H1 (cell line): Measurements from ENCODE around the gene KLF6. TPM values are rescaled to one million over a fixed set of nuclear protein-coding genes. Genes with fewer than 3 reads are reported as not detected.

ENCODE experiments used
- CREB1 ChIP-seq: IDR thresholded peaks from 2 replicates; pipeline ENCODE4 v1.6.1; 2012; ENCODE audit warnings: inconsistent platforms
- KDM1A ChIP-seq: fragments of 200-600, 300-600 bp; sonication (generic); IDR thresholded peaks from 2 replicates; pipeline ENCODE4 v1.7.1; 2016; ENCODE audit warnings: mild to moderate bottlenecking, low read length, borderline replicate concordance
- KDM4A ChIP-seq: IDR thresholded peaks from one replicate; pipeline ENCODE4 v1.7.1; 2012; ENCODE audit warnings: low read depth, mild to moderate bottlenecking, moderate library complexity, low read length, inconsistent platforms; ENCODE audit not compliant: severe bottlenecking
- RBBP5 ChIP-seq: IDR thresholded peaks from 2 replicates; pipeline ENCODE4 v1.7.1; 2012; ENCODE audit warnings: low read depth, mild to moderate bottlenecking, inconsistent platforms, low read length, moderate library complexity, borderline replicate concordance
- SUZ12 ChIP-seq: fragments of 200-600 bp; sonication (generic); IDR thresholded peaks from 2 replicates; pipeline ENCODE4 v1.6.1; 2012; ENCODE audit warnings: mild to moderate bottlenecking, inconsistent platforms, low read length, moderate library complexity, mixed read lengths
- TAF1 ChIP-seq: IDR thresholded peaks from 2 replicates; pipeline ENCODE4 v1.6.1; 2011; ENCODE audit warnings: mild to moderate bottlenecking, low read depth, low read length
- TAF7 ChIP-seq: optimal IDR thresholded peaks from 2 replicates; pipeline ENCODE3; 2011; ENCODE audit warnings: low read depth, mild to moderate bottlenecking, inconsistent platforms, low read length, moderate library complexity, borderline replicate concordance
- polyA plus RNA-seq, 7 experiments: library from polyadenylated mRNA; depleted of rRNA in 3 of 7; stranded (reverse) in 5 of 7; unstranded in 2 of 7; fragments of >200 nt in 5 of 7; fragments of 200-250 nt in 2 of 7; gene quantifications; 1 replicate in 5 of 7; 2 replicates in 1 of 7; 4 replicates in 1 of 7; pipeline versions ENCODE4 v1.2.1 to v1.2.3, GENCODE V29; 2011 to 2013; ENCODE audit warnings: missing spikeins in 2 of 7, mixed read lengths in 2 of 7
- total RNA-seq: library from RNA; stranded (reverse); fragmentation: NEBNext Ultra II Directional; extraction: Animal tissue kit (Norgen Biotek cat#: 25700); gene quantifications from 2 replicates; pipeline ENCODE4 v1.2.1, GENCODE V29; 2021
- TF ChIP-seq, protein P1 (sequence below): fragments of 300-600 bp; sonication (generic); IDR thresholded peaks from 2 replicates; pipeline ENCODE4 v1.7.1; 2012; ENCODE audit warnings: low read length, moderate library complexity, mild to moderate bottlenecking, inconsistent platforms; ENCODE audit not compliant: insufficient replicate concordance
- TF ChIP-seq, protein P2 (sequence below): IDR thresholded peaks from 2 replicates; pipeline ENCODE4 v1.6.1; 2012; ENCODE audit warnings: inconsistent platforms
- TF ChIP-seq, protein P3 (sequence below): IDR thresholded peaks from 2 replicates; pipeline ENCODE4 v1.6.1; 2012; ENCODE audit warnings: low read length, inconsistent platforms

Gene KLF6
- total and polyA plus RNA-seq, 2 of the 8 experiments (the other 6 are each of a cell fraction or from before 2014, with no cell fraction given), result 5.7 to 19.5 TPM

DNA sequence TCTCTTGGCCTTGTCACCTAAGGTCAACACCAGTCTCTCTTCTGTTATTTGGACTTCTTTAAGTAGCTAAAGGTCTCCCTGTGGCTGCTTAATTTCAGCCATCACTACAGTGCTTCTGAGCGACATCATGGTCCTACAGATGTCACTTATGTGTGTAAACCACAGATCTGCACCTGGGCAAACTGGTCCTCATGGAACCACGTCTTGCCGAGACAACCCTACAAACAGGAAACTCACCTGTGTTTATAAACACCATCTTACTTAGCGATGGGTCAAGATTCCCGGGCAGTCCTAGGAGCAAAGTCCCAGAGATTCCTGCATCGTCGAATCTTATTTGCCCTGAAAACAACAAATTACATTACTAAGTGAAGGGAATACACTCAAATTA, 27.8 kb downstream of the KLF6 start (continued):
- TF ChIP-seq, protein P1, sequence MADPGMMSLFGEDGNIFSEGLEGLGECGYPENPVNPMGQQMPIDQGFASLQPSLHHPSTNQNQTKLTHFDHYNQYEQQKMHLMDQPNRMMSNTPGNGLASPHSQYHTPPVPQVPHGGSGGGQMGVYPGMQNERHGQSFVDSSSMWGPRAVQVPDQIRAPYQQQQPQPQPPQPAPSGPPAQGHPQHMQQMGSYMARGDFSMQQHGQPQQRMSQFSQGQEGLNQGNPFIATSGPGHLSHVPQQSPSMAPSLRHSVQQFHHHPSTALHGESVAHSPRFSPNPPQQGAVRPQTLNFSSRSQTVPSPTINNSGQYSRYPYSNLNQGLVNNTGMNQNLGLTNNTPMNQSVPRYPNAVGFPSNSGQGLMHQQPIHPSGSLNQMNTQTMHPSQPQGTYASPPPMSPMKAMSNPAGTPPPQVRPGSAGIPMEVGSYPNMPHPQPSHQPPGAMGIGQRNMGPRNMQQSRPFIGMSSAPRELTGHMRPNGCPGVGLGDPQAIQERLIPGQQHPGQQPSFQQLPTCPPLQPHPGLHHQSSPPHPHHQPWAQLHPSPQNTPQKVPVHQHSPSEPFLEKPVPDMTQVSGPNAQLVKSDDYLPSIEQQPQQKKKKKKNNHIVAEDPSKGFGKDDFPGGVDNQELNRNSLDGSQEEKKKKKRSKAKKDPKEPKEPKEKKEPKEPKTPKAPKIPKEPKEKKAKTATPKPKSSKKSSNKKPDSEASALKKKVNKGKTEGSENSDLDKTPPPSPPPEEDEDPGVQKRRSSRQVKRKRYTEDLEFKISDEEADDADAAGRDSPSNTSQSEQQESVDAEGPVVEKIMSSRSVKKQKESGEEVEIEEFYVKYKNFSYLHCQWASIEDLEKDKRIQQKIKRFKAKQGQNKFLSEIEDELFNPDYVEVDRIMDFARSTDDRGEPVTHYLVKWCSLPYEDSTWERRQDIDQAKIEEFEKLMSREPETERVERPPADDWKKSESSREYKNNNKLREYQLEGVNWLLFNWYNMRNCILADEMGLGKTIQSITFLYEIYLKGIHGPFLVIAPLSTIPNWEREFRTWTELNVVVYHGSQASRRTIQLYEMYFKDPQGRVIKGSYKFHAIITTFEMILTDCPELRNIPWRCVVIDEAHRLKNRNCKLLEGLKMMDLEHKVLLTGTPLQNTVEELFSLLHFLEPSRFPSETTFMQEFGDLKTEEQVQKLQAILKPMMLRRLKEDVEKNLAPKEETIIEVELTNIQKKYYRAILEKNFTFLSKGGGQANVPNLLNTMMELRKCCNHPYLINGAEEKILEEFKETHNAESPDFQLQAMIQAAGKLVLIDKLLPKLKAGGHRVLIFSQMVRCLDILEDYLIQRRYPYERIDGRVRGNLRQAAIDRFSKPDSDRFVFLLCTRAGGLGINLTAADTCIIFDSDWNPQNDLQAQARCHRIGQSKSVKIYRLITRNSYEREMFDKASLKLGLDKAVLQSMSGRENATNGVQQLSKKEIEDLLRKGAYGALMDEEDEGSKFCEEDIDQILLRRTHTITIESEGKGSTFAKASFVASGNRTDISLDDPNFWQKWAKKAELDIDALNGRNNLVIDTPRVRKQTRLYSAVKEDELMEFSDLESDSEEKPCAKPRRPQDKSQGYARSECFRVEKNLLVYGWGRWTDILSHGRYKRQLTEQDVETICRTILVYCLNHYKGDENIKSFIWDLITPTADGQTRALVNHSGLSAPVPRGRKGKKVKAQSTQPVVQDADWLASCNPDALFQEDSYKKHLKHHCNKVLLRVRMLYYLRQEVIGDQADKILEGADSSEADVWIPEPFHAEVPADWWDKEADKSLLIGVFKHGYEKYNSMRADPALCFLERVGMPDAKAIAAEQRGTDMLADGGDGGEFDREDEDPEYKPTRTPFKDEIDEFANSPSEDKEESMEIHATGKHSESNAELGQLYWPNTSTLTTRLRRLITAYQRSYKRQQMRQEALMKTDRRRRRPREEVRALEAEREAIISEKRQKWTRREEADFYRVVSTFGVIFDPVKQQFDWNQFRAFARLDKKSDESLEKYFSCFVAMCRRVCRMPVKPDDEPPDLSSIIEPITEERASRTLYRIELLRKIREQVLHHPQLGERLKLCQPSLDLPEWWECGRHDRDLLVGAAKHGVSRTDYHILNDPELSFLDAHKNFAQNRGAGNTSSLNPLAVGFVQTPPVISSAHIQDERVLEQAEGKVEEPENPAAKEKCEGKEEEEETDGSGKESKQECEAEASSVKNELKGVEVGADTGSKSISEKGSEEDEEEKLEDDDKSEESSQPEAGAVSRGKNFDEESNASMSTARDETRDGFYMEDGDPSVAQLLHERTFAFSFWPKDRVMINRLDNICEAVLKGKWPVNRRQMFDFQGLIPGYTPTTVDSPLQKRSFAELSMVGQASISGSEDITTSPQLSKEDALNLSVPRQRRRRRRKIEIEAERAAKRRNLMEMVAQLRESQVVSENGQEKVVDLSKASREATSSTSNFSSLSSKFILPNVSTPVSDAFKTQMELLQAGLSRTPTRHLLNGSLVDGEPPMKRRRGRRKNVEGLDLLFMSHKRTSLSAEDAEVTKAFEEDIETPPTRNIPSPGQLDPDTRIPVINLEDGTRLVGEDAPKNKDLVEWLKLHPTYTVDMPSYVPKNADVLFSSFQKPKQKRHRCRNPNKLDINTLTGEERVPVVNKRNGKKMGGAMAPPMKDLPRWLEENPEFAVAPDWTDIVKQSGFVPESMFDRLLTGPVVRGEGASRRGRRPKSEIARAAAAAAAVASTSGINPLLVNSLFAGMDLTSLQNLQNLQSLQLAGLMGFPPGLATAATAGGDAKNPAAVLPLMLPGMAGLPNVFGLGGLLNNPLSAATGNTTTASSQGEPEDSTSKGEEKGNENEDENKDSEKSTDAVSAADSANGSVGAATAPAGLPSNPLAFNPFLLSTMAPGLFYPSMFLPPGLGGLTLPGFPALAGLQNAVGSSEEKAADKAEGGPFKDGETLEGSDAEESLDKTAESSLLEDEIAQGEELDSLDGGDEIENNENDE, result no peak
- TF ChIP-seq KDM4A (no peak), TAF7 (no peak), KDM1A (no peak), TAF1 (no peak), CREB1 (no peak), RBBP5 (no peak), SUZ12 (no peak)
- TF ChIP-seq, protein P2, sequence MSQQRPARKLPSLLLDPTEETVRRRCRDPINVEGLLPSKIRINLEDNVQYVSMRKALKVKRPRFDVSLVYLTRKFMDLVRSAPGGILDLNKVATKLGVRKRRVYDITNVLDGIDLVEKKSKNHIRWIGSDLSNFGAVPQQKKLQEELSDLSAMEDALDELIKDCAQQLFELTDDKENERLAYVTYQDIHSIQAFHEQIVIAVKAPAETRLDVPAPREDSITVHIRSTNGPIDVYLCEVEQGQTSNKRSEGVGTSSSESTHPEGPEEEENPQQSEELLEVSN, result no peak
- TF ChIP-seq, protein P3, sequence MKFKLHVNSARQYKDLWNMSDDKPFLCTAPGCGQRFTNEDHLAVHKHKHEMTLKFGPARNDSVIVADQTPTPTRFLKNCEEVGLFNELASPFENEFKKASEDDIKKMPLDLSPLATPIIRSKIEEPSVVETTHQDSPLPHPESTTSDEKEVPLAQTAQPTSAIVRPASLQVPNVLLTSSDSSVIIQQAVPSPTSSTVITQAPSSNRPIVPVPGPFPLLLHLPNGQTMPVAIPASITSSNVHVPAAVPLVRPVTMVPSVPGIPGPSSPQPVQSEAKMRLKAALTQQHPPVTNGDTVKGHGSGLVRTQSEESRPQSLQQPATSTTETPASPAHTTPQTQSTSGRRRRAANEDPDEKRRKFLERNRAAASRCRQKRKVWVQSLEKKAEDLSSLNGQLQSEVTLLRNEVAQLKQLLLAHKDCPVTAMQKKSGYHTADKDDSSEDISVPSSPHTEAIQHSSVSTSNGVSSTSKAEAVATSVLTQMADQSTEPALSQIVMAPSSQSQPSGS, result no peak
